Measurements from ENCODE around the gene HOXD3. TPM values are rescaled to one million over a fixed set of nuclear protein-coding genes. Genes with fewer than 3 reads are reported as not detected.
A peak's percentile ranks its signal among the peaks of the same experiment; 100 is the strongest.

Gene HOXD3
- total RNA-seq, 1 donor from 2014 or later = 25.4 TPM

DNA sequence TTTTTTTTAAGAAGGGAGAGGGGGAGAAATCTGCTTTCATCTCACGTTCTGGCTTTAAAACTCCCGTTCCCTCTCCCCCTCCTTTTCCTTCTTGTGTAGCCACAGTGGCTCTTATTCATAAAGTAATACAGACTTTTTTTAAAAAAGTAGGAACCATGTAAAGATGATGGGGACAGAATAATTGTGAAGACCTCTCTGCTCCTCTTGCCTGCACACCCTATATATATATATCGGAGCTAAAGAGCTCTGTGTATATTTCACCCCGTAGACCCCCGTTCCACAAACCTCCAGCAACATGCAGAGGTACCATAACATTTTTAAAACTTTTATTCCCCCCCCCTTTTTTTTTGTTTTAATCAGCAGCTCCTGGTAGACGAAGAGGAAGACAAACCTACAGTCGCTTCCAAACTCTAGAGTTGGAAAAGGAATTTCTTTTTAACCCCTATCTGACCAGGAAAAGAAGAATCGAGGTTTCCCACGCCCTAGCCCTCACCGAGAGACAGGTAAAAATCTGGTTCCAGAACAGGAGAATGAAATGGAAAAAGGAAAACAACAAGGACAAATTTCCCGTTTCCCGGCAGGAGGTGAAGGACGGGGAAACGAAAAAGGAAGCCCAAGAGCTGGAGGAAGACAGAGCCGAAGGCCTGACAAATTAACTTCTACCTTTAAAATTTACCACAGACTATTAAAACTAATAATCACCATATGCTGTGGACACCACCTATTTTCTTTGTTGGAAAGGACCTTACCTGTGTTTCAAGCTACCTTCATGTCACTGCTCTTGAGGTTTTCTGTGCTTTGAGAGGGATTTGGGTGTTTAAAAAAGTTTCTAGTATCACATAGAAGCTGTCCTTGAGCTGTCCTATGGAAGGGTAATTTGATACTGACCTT lies 25.9 kb upstream of the HOXD3 start:
- peak overlapping the region; percentile 35 for H3K27ac Mint-ChIP-seq
- no peak for DNase-seq (ENCODE audit: extremely low spot score, unreplicated experiment)
- no peaks in the 10 kb centered on the region for H3K36me3 Mint-ChIP-seq
- H3K4me1 Mint-ChIP-seq (ENCODE audit: unreplicated experiment) = peaks cover 37% of the 10 kb centered on the region
- peak overlapping the region; percentile 89 for H3K4me3 Mint-ChIP-seq
- H3K9me3 Mint-ChIP-seq = no peaks in the 10 kb centered on the region
- peaks cover 89% of the 10 kb centered on the region for H3K27me3 Mint-ChIP-seq
- TF ChIP-seq, protein P1, sequence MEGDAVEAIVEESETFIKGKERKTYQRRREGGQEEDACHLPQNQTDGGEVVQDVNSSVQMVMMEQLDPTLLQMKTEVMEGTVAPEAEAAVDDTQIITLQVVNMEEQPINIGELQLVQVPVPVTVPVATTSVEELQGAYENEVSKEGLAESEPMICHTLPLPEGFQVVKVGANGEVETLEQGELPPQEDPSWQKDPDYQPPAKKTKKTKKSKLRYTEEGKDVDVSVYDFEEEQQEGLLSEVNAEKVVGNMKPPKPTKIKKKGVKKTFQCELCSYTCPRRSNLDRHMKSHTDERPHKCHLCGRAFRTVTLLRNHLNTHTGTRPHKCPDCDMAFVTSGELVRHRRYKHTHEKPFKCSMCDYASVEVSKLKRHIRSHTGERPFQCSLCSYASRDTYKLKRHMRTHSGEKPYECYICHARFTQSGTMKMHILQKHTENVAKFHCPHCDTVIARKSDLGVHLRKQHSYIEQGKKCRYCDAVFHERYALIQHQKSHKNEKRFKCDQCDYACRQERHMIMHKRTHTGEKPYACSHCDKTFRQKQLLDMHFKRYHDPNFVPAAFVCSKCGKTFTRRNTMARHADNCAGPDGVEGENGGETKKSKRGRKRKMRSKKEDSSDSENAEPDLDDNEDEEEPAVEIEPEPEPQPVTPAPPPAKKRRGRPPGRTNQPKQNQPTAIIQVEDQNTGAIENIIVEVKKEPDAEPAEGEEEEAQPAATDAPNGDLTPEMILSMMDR (conservative IDR thresholded peaks at IDR 0.05) = no peak

GRCh38 chr2:176131848-176132158 lies 25.3 kb upstream of the HOXD3 start:
- H3K27me3 Mint-ChIP-seq = peaks cover 87% of the 10 kb centered on the region
- DNase-seq (ENCODE audit: extremely low spot score, unreplicated experiment) = no peak
- peaks cover 37% of the 10 kb centered on the region for H3K4me1 Mint-ChIP-seq (ENCODE audit: unreplicated experiment)
- H3K36me3 Mint-ChIP-seq = no peaks in the 10 kb centered on the region
- TF ChIP-seq, protein P1 (conservative IDR thresholded peaks at IDR 0.05) = no peak
- peak overlapping the region; percentile 89 for H3K4me3 Mint-ChIP-seq
- H3K27ac Mint-ChIP-seq = no peak overlapping the region
- no peaks in the 10 kb centered on the region for H3K9me3 Mint-ChIP-seq

GRCh38 chr2:176132205-176133171 lies 24.6 kb upstream of the HOXD3 start:
- Mint-ChIP-seq H3K27me3 (peaks cover 87% of the 10 kb centered on the region), H3K36me3 (no peaks in the 10 kb centered on the region), H3K27ac (peak overlapping the region; percentile 42), H3K9me3 (no peaks in the 10 kb centered on the region), H3K4me3 (peak overlapping the region; percentile 82), H3K4me1 (ENCODE audit: unreplicated experiment) (peaks cover 37% of the 10 kb centered on the region)
- TF ChIP-seq, protein P1 (conservative IDR thresholded peaks at IDR 0.05) = no peak
- no peak for DNase-seq (ENCODE audit: extremely low spot score, unreplicated experiment)

DNA sequence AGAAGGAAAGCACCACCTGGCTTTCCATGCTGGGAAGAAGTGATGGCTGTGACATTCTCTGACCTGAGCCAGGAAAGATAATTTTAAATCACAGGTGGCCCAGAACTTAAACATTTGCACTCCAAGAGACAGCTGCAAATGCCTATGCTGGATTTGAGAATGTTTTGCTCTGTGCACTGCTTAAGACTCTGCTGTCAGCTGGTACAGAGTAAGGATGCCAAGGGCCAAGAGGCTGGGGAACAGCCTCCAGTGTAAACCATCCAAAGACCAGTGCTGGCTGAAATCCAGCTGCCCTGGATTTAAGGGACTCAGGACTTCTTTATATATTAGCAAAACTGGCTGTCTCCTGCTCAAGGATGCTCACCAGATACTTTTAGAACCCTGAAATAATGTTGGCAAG lies 23.7 kb upstream of the HOXD3 start:
- TF ChIP-seq, protein P1 (conservative IDR thresholded peaks at IDR 0.05) = no peak
- peak overlapping the region; percentile 34 for H3K4me3 Mint-ChIP-seq
- peaks cover 2% of the 10 kb centered on the region for H3K9me3 Mint-ChIP-seq
- H3K36me3 Mint-ChIP-seq = peaks cover 2% of the 10 kb centered on the region
- DNase-seq (ENCODE audit: extremely low spot score, unreplicated experiment) = no peak
- H3K4me1 Mint-ChIP-seq (ENCODE audit: unreplicated experiment) = peaks cover 33% of the 10 kb centered on the region
- H3K27ac Mint-ChIP-seq = no peak overlapping the region
- H3K27me3 Mint-ChIP-seq = peaks cover 87% of the 10 kb centered on the region

- H3K9me3 Mint-ChIP-seq = peaks cover 3% of the 10 kb centered on the region
- peaks cover 3% of the 10 kb centered on the region for H3K36me3 Mint-ChIP-seq
- no peak overlapping the region for H3K4me3 Mint-ChIP-seq
- TF ChIP-seq, protein P1 (conservative IDR thresholded peaks at IDR 0.05) = no peak
- no peak overlapping the region for H3K27ac Mint-ChIP-seq
- peaks cover 87% of the 10 kb centered on the region for H3K27me3 Mint-ChIP-seq
- DNase-seq (ENCODE audit: extremely low spot score, unreplicated experiment) = no peak
- H3K4me1 Mint-ChIP-seq (ENCODE audit: unreplicated experiment) = peaks cover 26% of the 10 kb centered on the region
Observed at GRCh38 chr2:176134035-176134434, 23.1 kb upstream of the HOXD3 start.
